Hepatocyte (in vitro differentiated cells): ENCODE data around the gene SLFN14. TPM values are rescaled to one million over a fixed set of nuclear protein-coding genes. Genes with fewer than 3 reads are reported as not detected.

Experiments used
- DNase-seq: peaks from one replicate; pipeline ENCODE4 v3.0.0-alpha.2; 2016; ENCODE audit warnings: low spot score
- H2AFZ ChIP-seq: fragments of 200-600 bp; sonication (generic); 2 replicates; pipeline ENCODE4 v1.6.0; 2016; ENCODE audit warnings: antibody characterized with exemption, mild to moderate bottlenecking
- H3K27ac ChIP-seq: fragments of 200-600 bp; sonication (generic); 2 replicates; pipeline ENCODE4 v1.5.1; 2016; ENCODE audit warnings: mild to moderate bottlenecking
- H3K27me3 ChIP-seq: fragments of 200-600 bp; sonication (generic); 2 replicates; pipeline ENCODE4 v1.6.1; 2016
- H3K36me3 ChIP-seq: fragments of 200-600 bp; sonication (generic); replicated peaks from 2 replicates; pipeline ENCODE4 v1.5.1; 2016; ENCODE audit warnings: low read depth; ENCODE audit not compliant: insufficient read depth
- H3K4me1 ChIP-seq: fragments of 200-600 bp; sonication (generic); 2 replicates; pipeline ENCODE4 v1.5.1; 2016; ENCODE audit warnings: mild to moderate bottlenecking, moderate library complexity; ENCODE audit not compliant: insufficient read depth
- H3K4me2 ChIP-seq: fragments of 200-600 bp; sonication (generic); 2 replicates; pipeline ENCODE4 v1.6.0; 2016
- H3K4me3 ChIP-seq: fragments of 200-600 bp; sonication (generic); 2 replicates; pipeline ENCODE4 v1.5.1; 2016; ENCODE audit warnings: mild to moderate bottlenecking
- H3K79me2 ChIP-seq: fragments of 200-600 bp; sonication (generic); 2 replicates; pipeline ENCODE4 v1.6.0; 2017; ENCODE audit warnings: mild to moderate bottlenecking
- H3K9me2 ChIP-seq: fragments of 200-600 bp; sonication (generic); replicated peaks from 2 replicates; pipeline ENCODE4 v1.6.0; 2017; ENCODE audit warnings: mild to moderate bottlenecking; ENCODE audit not compliant: insufficient read depth
- H3K9me3 ChIP-seq: fragments of 200-600 bp; sonication (generic); 2 replicates; pipeline ENCODE4 v1.5.1; 2016; ENCODE audit warnings: low read depth, mild to moderate bottlenecking
- H4K20me1 ChIP-seq: fragments of 200-600 bp; sonication (generic); 2 replicates; pipeline ENCODE4 v1.6.0; 2016; ENCODE audit warnings: mild to moderate bottlenecking; ENCODE audit not compliant: insufficient read depth, poor library complexity, severe bottlenecking
- EZH2 ChIP-seq: fragments of 200-600 bp; sonication (generic); IDR thresholded peaks from 2 replicates; pipeline ENCODE4 v1.6.1; 2016; ENCODE audit warnings: antibody characterized with exemption, mild to moderate bottlenecking, borderline replicate concordance
- EZH2phosphoT487 ChIP-seq: fragments of 200-600 bp; sonication (generic); IDR thresholded peaks from one replicate; pipeline ENCODE4 v1.6.1; 2018; ENCODE audit warnings: antibody characterized with exemption, mild to moderate bottlenecking, low read depth, moderate library complexity; ENCODE audit not compliant: unreplicated experiment, severe bottlenecking
- whole genome bisulfite sequencing: methylation state at CpG from one replicate; pipeline ENCODE4 v1.1.6; 2016; ENCODE audit warnings: low lambda C conversion rate; ENCODE audit errors: missing lambda C conversion rate; 5-methylcytosine and 5-hydroxymethylcytosine counted together
- polyA plus RNA-seq: library from polyadenylated mRNA; unstranded; fragments of >200 nt; fragmentation: Nextera tagmentation; extraction: Ambion mirVana; gene quantifications from 2 replicates; pipeline ENCODE4 v1.2.1, GENCODE V29; 2016
- total RNA-seq: library from RNA; depleted of rRNA; stranded (reverse); fragments of >200 nt; gene quantifications from 2 replicates; pipeline ENCODE4 v1.2.3, GENCODE V29; 2014
- TF ChIP-seq, protein P1 (sequence below): fragments of 200-600 bp; sonication (generic); IDR thresholded peaks from 2 replicates; pipeline ENCODE4 v1.5.1; 2016; ENCODE audit warnings: antibody characterized with exemption, mild to moderate bottlenecking; ENCODE audit not compliant: poor library complexity

The SLFN14 gene
- total and polyA plus RNA-seq, 2 experiments from 2014 or later, result not detected

DNA sequence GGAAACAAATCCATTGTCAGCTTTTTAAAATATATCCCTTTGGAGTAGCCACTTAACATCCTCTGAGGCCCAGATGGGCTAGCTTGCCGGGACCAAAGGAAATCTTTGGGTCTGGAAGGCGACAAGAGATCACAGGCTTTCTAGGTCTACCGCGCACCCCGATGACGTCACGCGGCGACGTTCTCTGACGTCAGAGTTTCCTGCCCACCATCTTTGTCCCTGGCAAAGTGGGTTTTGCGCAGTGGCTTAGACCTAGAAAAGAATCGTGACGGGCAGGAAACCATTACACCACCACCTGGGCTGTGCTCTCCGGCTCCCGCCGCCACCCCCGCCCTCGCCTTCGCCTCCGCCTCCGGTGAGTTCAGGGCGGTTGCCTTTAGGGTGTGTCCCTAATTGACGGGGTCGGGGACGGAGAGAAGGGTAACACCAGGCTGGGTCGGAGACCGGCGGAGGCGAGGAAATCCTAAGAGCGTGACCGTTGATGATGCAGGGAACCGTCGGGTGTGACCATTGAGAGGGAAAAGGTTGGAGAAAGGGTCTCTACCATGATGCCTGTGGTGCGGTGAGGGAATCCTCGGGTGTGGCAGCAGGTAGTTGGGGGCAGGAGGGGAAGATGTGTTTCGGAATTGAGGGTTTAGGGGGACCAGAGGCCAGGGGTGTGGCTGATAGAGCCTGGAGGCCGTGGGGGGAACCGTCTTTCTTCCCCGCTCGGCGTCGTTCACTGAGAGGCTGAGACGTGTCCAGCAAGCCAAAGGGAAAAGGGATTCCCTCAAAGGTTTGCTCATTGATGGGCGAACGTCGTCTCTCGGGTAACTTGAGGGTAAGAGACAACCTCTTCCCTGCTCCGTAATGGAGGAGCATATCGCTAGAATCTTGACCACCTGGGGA lies 26.7 kb upstream of the SLFN14 start, which contains the start of gene AP2B1:
AP2B1 (plus strand) TSS at position 249 of the 888 bp plus-strand sequence. CDS start 6,709 bp downstream, outside the sequence.
- H3K4me2 ChIP-seq, result peak within 1 kb of the TSS; percentile 78
- peak within 1 kb of the TSS; percentile 99 for H3K27ac ChIP-seq
- under 1% methylated on average over 37 of the region's 50 CpGs for WGBS
- no peaks in the 10 kb centered on the region for H3K36me3 ChIP-seq
- TF ChIP-seq, protein P1, sequence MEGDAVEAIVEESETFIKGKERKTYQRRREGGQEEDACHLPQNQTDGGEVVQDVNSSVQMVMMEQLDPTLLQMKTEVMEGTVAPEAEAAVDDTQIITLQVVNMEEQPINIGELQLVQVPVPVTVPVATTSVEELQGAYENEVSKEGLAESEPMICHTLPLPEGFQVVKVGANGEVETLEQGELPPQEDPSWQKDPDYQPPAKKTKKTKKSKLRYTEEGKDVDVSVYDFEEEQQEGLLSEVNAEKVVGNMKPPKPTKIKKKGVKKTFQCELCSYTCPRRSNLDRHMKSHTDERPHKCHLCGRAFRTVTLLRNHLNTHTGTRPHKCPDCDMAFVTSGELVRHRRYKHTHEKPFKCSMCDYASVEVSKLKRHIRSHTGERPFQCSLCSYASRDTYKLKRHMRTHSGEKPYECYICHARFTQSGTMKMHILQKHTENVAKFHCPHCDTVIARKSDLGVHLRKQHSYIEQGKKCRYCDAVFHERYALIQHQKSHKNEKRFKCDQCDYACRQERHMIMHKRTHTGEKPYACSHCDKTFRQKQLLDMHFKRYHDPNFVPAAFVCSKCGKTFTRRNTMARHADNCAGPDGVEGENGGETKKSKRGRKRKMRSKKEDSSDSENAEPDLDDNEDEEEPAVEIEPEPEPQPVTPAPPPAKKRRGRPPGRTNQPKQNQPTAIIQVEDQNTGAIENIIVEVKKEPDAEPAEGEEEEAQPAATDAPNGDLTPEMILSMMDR, result no peak
- no peak for TF ChIP-seq EZH2phosphoT487
- no peak for TF ChIP-seq EZH2
- H3K9me2 ChIP-seq, result no peaks in the 10 kb centered on the region
- no peaks in the 10 kb centered on the region for H3K27me3 ChIP-seq
- H3K4me1 ChIP-seq, result peaks cover 10% of the 10 kb centered on the region
- H2AFZ ChIP-seq, result peak within 1 kb of the TSS; percentile 97
- peak within 1 kb of the TSS; percentile 45 for H3K4me3 ChIP-seq
- no peaks in the 10 kb centered on the region for H3K9me3 ChIP-seq
- DNase-seq, result peak; percentile 95
- peaks cover 45% of the 10 kb centered on the region for H3K79me2 ChIP-seq
- H4K20me1 ChIP-seq, result peaks cover 27% of the 10 kb centered on the region

DNA sequence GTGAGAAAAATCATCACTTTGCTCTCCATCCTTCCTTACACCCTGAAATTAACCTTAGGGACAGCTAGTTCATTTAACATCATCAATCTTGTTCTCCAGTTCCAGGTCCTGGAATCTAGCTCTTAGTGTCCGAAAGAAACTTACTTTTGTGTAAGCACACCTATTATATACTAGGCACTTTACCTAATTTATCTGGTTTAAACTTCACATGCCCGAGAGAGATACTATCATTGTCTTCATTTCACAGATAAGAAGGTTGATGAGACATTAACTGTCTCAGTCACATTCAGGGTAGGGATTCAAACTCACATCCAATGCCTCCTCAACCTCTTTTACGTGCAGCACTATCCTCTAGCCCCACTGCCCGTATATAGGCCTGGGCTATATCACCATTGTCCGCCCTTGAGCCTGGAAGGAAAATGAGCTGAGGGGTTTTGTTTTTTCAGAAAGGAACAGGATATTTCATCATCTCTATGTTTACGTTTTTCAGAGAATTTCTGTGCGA lies 26.0 kb upstream of the SLFN14 start:
- Histone ChIP-seq H3K9me3 (no peaks in the 10 kb centered on the region), H3K4me2 (peak overlapping the region; percentile 74), H3K27me3 (no peaks in the 10 kb centered on the region), H3K79me2 (peaks cover 38% of the 10 kb centered on the region), H3K4me3 (peak overlapping the region; percentile 12), H4K20me1 (peaks cover 22% of the 10 kb centered on the region), H3K9me2 (no peaks in the 10 kb centered on the region), H3K27ac (peak overlapping the region; percentile 99), H2AFZ (peak overlapping the region; percentile 97), H3K36me3 (no peaks in the 10 kb centered on the region), H3K4me1 (peaks cover 10% of the 10 kb centered on the region)
- TF ChIP-seq, protein P1, result no peak
- TF ChIP-seq EZH2, result no peak
- no peak for TF ChIP-seq EZH2phosphoT487
- no peak for DNase-seq
- 42% methylated on average over 7 of the region's 7 CpGs for WGBS

DNA sequence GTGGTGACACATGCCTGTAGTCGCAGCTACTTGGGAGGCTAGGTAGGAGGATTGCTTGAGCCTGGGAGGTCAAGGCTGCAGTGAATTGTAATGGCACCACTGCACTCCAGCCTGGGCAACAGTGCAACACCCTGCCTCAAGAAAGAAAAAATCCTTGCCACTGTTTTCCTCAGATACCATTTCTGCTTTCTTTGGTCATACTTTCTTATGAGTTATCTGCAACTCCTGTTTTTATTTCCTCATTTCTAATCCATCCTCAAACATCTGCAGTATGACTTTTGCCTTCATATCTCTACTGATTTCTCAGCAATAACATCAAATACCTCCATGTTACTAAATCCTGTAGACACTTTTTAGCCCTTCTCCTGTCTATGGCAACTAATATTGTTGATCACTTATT lies 23.4 kb upstream of the SLFN14 start:
- Histone ChIP-seq H3K79me2 (peaks cover 20% of the 10 kb centered on the region), H3K4me3 (no peak overlapping the region), H3K4me1 (peaks cover 4% of the 10 kb centered on the region), H3K4me2 (no peak overlapping the region), H3K9me2 (no peaks in the 10 kb centered on the region), H3K9me3 (no peaks in the 10 kb centered on the region), H2AFZ (no peak overlapping the region), H4K20me1 (peaks cover 4% of the 10 kb centered on the region), H3K36me3 (no peaks in the 10 kb centered on the region), H3K27ac (no peak overlapping the region), H3K27me3 (no peaks in the 10 kb centered on the region)
- TF ChIP-seq, protein P1, result no peak
- no peak for TF ChIP-seq EZH2
- no peak for TF ChIP-seq EZH2phosphoT487
- DNase-seq, result no peak
- 100% methylated on average over 1 of the region's 1 CpG for WGBS
